OCI-LY3 (cell line): ENCODE results near the gene MAL.

ENCODE experiments used
- CTCF ChIP-seq: fragments of 200-600, 300-600 bp; sonication (generic); IDR thresholded peaks from 2 replicates; pipeline ENCODE4 v1.5.1; 2014; ENCODE audit warnings: antibody characterized with exemption, low read length, low read depth
- EZH2phosphoT487 ChIP-seq: fragments of 200-600 bp; shearing (Covaris generic); IDR thresholded peaks from 2 replicates; pipeline ENCODE4 v1.6.1; 2018; ENCODE audit warnings: antibody characterized with exemption, mixed run types, low read depth

GRCh38 chr2:95047629-95048510 lies 22.4 kb downstream of the MAL start:
- no peak for TF ChIP-seq CTCF
- no peak for TF ChIP-seq EZH2phosphoT487
